HepG2 (cell line): ENCODE data around the gene CAPN7. TPM values are rescaled to one million over a fixed set of nuclear protein-coding genes. Genes with fewer than 3 reads are reported as not detected.

Source experiments
- ATAC-seq: fragments of 200-7000 bp; cut with Tn5 transposase; 3 replicates; pipeline ENCODE4 v1.9.1; 2020; ENCODE audit warnings: mild to moderate bottlenecking, moderate library complexity
- Bru-seq: library from RNA; stranded (reverse); fragments of 400-500 nt; gene quantifications from one replicate; lab custom pipeline; 2021; lab: Mats Ljungman, UMichigan
- BruChase-seq, 2 experiments: library from RNA; stranded (reverse); fragments of 400-500 nt; gene quantifications; one replicate each; lab custom pipeline; 2021; lab: Mats Ljungman, UMichigan
- BruUV-seq: library from RNA; stranded (reverse); fragments of 400-500 nt; replicated peaks from 2 replicates; lab custom pipeline; 2021; lab: Mats Ljungman, UMichigan
- CTCF ChIA-PET: fragments of 300-600 bp; formaldehyde crosslinking; extraction: SDS; loops from one replicate; lab custom pipeline; 2021; ENCODE audit warnings: low total read pairs, inconsistent platforms, low intra/inter-chr PET ratio; lab: Yijun Ruan, JAX
- POLR2A ChIA-PET: fragments of 350-600 bp; sonication (Branson Sonifier 250); formaldehyde crosslinking; loops from one replicate; lab custom pipeline; 2020; ENCODE audit warnings: antibody characterized with exemption, inconsistent platforms; lab: Yijun Ruan, JAX
- DNase-seq: peaks from one replicate; pipeline ENCODE4 v3.0.0-alpha.2; 2015; ENCODE audit warnings: low spot score
- FAIRE-seq: peaks from 3 replicates; lab custom pipeline; 2011; peaks lifted over from hg19 to GRCh38; lab: Jason Lieb, UNC
- H2AFZ ChIP-seq: one replicate; pipeline ENCODE4 v1.6.1; 2011; ENCODE audit warnings: low read length, inconsistent platforms
- H3K27ac ChIP-seq: fragments of 300-600 bp; 3 replicates; pipeline ENCODE4 v1.8.0; 2011; ENCODE audit warnings: mixed run types, mild to moderate bottlenecking, mixed read lengths, low read length, inconsistent platforms; ENCODE audit not compliant: insufficient read depth; ENCODE audit errors: extremely low read length
- H3K27me3 ChIP-seq, 2 experiments: fragments of 200-600 bp in 1 of 2; 2 replicates in 1 of 2; 3 replicates in 1 of 2; pipeline versions ENCODE4 v1.6.0 to v1.8.0; 2011; ENCODE audit warnings: low read length in 2 of 2, mild to moderate bottlenecking in 2 of 2, moderate library complexity in 2 of 2, inconsistent platforms in 1 of 2; ENCODE audit not compliant: insufficient read depth in 2 of 2, control insufficient read depth in 1 of 2
- H3K36me3 ChIP-seq, 2 experiments: fragments of 200-600 bp in 1 of 2; replicated peaks in 1 of 2; 2 replicates in 1 of 2; 3 replicates in 1 of 2; pipeline versions ENCODE4 v1.5.1 to v1.8.0; 2011; ENCODE audit warnings: low read length in 2 of 2, inconsistent platforms in 1 of 2; ENCODE audit not compliant: insufficient read depth in 2 of 2, control insufficient read depth in 1 of 2
- H3K4me1 ChIP-seq: 2 replicates; pipeline ENCODE4 v1.5.1; 2012; ENCODE audit warnings: low read length, inconsistent platforms; ENCODE audit not compliant: insufficient read depth
- H3K4me2 ChIP-seq: 2 replicates; pipeline ENCODE4 v1.6.0; 2011; ENCODE audit warnings: low read depth, low read length, inconsistent platforms
- H3K4me3 ChIP-seq, 3 experiments: fragments of 200-600 bp in 1 of 3; sonication (generic), shearing (Covaris generic) in 1 of 3; replicated peaks in 1 of 3; 2 replicates each; pipeline ENCODE4 v1.5.1; 2011 to 2016; ENCODE audit warnings: low read length in 3 of 3, inconsistent platforms in 2 of 3, low read depth in 2 of 3, mild to moderate bottlenecking in 2 of 3, control low read depth in 1 of 3, mixed read lengths in 1 of 3; ENCODE audit not compliant: insufficient read depth in 1 of 3
- H3K79me2 ChIP-seq: one replicate; pipeline ENCODE4 v1.6.1; 2011; ENCODE audit warnings: low read length, inconsistent platforms; ENCODE audit not compliant: insufficient read depth
- H3K9ac ChIP-seq: 2 replicates; pipeline ENCODE4 v1.6.0; 2011; ENCODE audit warnings: mild to moderate bottlenecking, low read depth, low read length, inconsistent platforms; ENCODE audit not compliant: insufficient read depth
- H3K9me3 ChIP-seq: 2 replicates; pipeline ENCODE4 v1.5.1; 2012; ENCODE audit warnings: mild to moderate bottlenecking, low read length
- H4K20me1 ChIP-seq: 2 replicates; pipeline ENCODE4 v1.6.0; 2011; ENCODE audit warnings: inconsistent platforms, mild to moderate bottlenecking, low read length, moderate library complexity; ENCODE audit not compliant: insufficient read depth
- BCLAF1 ChIP-seq: fragments of 450-650 bp; IDR thresholded peaks from 2 replicates; pipeline ENCODE4 v1.6.1; 2017; ENCODE audit warnings: mild to moderate bottlenecking
- DPF2 ChIP-seq: sonication (generic); formaldehyde crosslinking; IDR thresholded peaks from 2 replicates; pipeline ENCODE4 v1.4.0; 2020; ENCODE audit warnings: mild to moderate bottlenecking, low read depth, missing genetic modification reagents, borderline replicate concordance
- FOXA3 ChIP-seq: IDR thresholded peaks from 2 replicates; pipeline ENCODE4 v1.6.1; 2016; ENCODE audit warnings: missing genetic modification reagents, missing compliant biosample characterization
- MEF2D ChIP-seq: sonication (generic); formaldehyde crosslinking; IDR thresholded peaks from 2 replicates; pipeline ENCODE4 v1.5.1; 2020; ENCODE audit warnings: mild to moderate bottlenecking, missing genetic modification reagents
- SIX4 ChIP-seq: sonication (generic); formaldehyde crosslinking; IDR thresholded peaks from 2 replicates; pipeline ENCODE4 v1.4.0; 2020; ENCODE audit warnings: missing genetic modification reagents
- ZNF605 ChIP-seq: sonication (generic); formaldehyde crosslinking; IDR thresholded peaks from 2 replicates; pipeline ENCODE4 v1.8.0; 2022; ENCODE audit warnings: mild to moderate bottlenecking, missing genetic modification reagents
- ZNF740 ChIP-seq: sonication (generic); formaldehyde crosslinking; IDR thresholded peaks from 2 replicates; pipeline ENCODE4 v1.4.0; 2020; ENCODE audit warnings: missing genetic modification reagents
- ZNF841 ChIP-seq: sonication (generic); formaldehyde crosslinking; IDR thresholded peaks from 2 replicates; pipeline ENCODE4 v1.8.1; 2023; ENCODE audit warnings: missing genetic modification reagents, borderline replicate concordance
- WGBS: methylation state at CpG from one replicate; pipeline ENCODE4 v1.1.6; 2017; ENCODE audit warnings: low lambda C conversion rate; 5-methylcytosine and 5-hydroxymethylcytosine counted together
- in situ Hi-C: cut with HindIII; loops from 2 replicates; pipeline ENCODE4 v1.10.0; 2017; ENCODE audit warnings: low pct_unique_long_range_greater_than_20kb; ENCODE audit not compliant: extremely low pct_ligation_motif_present
- intact Hi-C: fragments of 100-400 bp; cut with micrococcal nuclease; formaldehyde crosslinking; loops from one replicate; pipeline ENCODE4 v1.10.0; 2022; ENCODE audit not compliant: unreplicated experiment
- long read RNA-seq, 2 experiments: library from RNA in 1 of 2; library from polyadenylated mRNA in 1 of 2; stranded (forward) in 1 of 2; unstranded in 1 of 2; transcript quantifications; one replicate each; pipeline ENCODE4 v2.0.0, GENCODE V29; 2019 to 2022
- polyA minus RNA-seq, 3 experiments: library from RNA; depleted of rRNA, polyadenylated mRNA; stranded (reverse); fragments of >200 nt; gene quantifications; 2 replicates each; pipeline ENCODE4 v1.2.3, GENCODE V29; 2011; ENCODE audit warnings: low replicate concordance in 1 of 3
- polyA plus RNA-seq, 8 experiments: library from polyadenylated mRNA; depleted of rRNA in 3 of 8; stranded (reverse) in 7 of 8; unstranded in 1 of 8; fragments of >200 nt; fragmentation: Illumina TruSeq in 4 of 8; extraction: Trizol in 4 of 8; gene quantifications; 2 replicates each; pipeline versions ENCODE4 v1.2.1 to v1.2.3, GENCODE V29; 2011 to 2016; ENCODE audit warnings: low read depth in 4 of 8, missing spikeins in 1 of 8, mixed read lengths in 1 of 8; ENCODE audit not compliant: insufficient read depth in 1 of 8
- total RNA-seq, 5 experiments: library from RNA; depleted of rRNA; stranded (reverse); fragments of >200 nt; fragmentation: Illumina TruSeq; extraction: Trizol; gene quantifications; 2 replicates each; pipeline ENCODE4 v1.2.3, GENCODE V29; 2016; ENCODE audit warnings: low read depth in 1 of 5
- TF ChIP-seq, protein P1 (sequence below): sonication (generic); formaldehyde crosslinking; IDR thresholded peaks from 2 replicates; pipeline ENCODE4 v1.4.0; 2020; ENCODE audit warnings: missing genetic modification reagents

CAPN7 gene
- 36.8 and 52.2 TPM in 2 replicates for total RNA-seq (2016; rRNA removed; fragmentation: Illumina TruSeq; extraction: Trizol)
- 12.2 and 14.2 TPM in 2 replicates for total RNA-seq (2016; cell fraction: cytosol; rRNA removed; fragmentation: Illumina TruSeq; extraction: Trizol; ENCODE audit: low read depth)
- total RNA-seq (2016; cell fraction: insoluble cytoplasmic fraction; rRNA removed; fragmentation: Illumina TruSeq; extraction: Trizol): 37.8 and 54.6 TPM in 2 replicates
- 23.6 and 27.6 TPM in 2 replicates for total RNA-seq (2016; cell fraction: membrane; rRNA removed; fragmentation: Illumina TruSeq; extraction: Trizol)
- 45.6 and 49.6 TPM in 2 replicates for total RNA-seq (2016; cell fraction: nucleus; rRNA removed; fragmentation: Illumina TruSeq; extraction: Trizol)
- 15.7 and 16.7 TPM in 2 replicates for polyA plus RNA-seq (2011; rRNA removed)
- polyA plus RNA-seq (2011; cell fraction: cytosol; rRNA removed): 9.4 and 11.4 TPM in 2 replicates
- polyA plus RNA-seq (2011; cell fraction: nucleus; rRNA removed): 36.9 and 46.1 TPM in 2 replicates
- polyA plus RNA-seq (2012): 22.7 and 25.6 TPM in 2 replicates
- polyA plus RNA-seq (2016; cell fraction: cytosol; fragmentation: Illumina TruSeq; extraction: Trizol; ENCODE audit: low read depth): 3.2 and 3.4 TPM in 2 replicates
- 35.3 and 39.5 TPM in 2 replicates for polyA plus RNA-seq (2016; cell fraction: insoluble cytoplasmic fraction; fragmentation: Illumina TruSeq; extraction: Trizol; ENCODE audit: low read depth)
- 11.5 and 11.8 TPM in 2 replicates for polyA plus RNA-seq (2016; cell fraction: membrane; fragmentation: Illumina TruSeq; extraction: Trizol; ENCODE audit: low read depth)
- 29.5 and 33.2 TPM in 2 replicates for polyA plus RNA-seq (2016; cell fraction: nucleus; fragmentation: Illumina TruSeq; extraction: Trizol; ENCODE audit: insufficient read depth, low read depth)
- polyA minus RNA-seq (2011; rRNA and poly(A)+ RNA removed; ENCODE audit: low replicate concordance): 20.1 and 20.5 TPM in 2 replicates
- 13.6 and 21.3 TPM in 2 replicates for polyA minus RNA-seq (2011; cell fraction: cytosol; rRNA and poly(A)+ RNA removed)
- 94.9 and 101 TPM in 2 replicates for polyA minus RNA-seq (2011; cell fraction: nucleus; rRNA and poly(A)+ RNA removed)
- percentile 92 among the genes with signal in this experiment for Bru-seq, nascent RNA
- percentile 91 among the genes with signal in this experiment for BruChase-seq, experiment 1, labeled RNA remaining after a 6-hour chase
- percentile 94 among the genes with signal in this experiment for BruChase-seq, experiment 2, labeled RNA remaining after a 2-hour chase
- long read RNA-seq, experiment 1, full-length matches to known transcripts: 5 of 14 reads
- long read RNA-seq, experiment 1, partial matches to known transcripts: 6 of 14 reads
- long read RNA-seq, experiment 1, other reads (novel, unspliced or antisense): 3 of 14 reads
- long read RNA-seq, experiment 2, full-length matches to known transcripts: 5 of 27 reads
- long read RNA-seq, experiment 2, partial matches to known transcripts: 6 of 27 reads
- long read RNA-seq, experiment 2, other reads (novel, unspliced or antisense): 16 of 27 reads

GRCh38 chr3:15205934-15206661 lies at the start of gene CAPN7:
Gene CAPN7 (plus strand): TSS chr3:15206246. CDS start chr3:15206496, 250 bp downstream.
- FAIRE-seq (no peak), ATAC-seq (peak; percentile 91), DNase-seq (peak; percentile 85)
- ChIA-PET POLR2A (interaction anchor here (0.8 to 2.8 kb wide), 12 partner anchors 9 to 555 kb away, joined by 3 to 13 read pairs (median 3); partner anchors contain the start of genes CCDC174 and RBSN), CTCF (no interaction called here)
- Histone ChIP-seq H3K4me1 (peaks cover 51% of the 10 kb centered on the region), H2AFZ (peak within 1 kb of the TSS; percentile 25), H3K9me3 (no peaks in the 10 kb centered on the region), H3K4me3 (peak within 1 kb of the TSS; percentile 76 to 90 (median 87)), H3K9ac (peak within 1 kb of the TSS; percentile 98), H3K27me3 (no peaks in the 10 kb centered on the region), H3K36me3 (peaks cover 3 to 7% of the 10 kb centered on the region in 2 experiments; a peak in 2 of 5 replicates), H3K4me2 (peak within 1 kb of the TSS; percentile 80), H4K20me1 (peaks cover 10% of the 10 kb centered on the region; the same call in 1 of the 2 replicates), H3K27ac (peak within 1 kb of the TSS; percentile 94), H3K79me2 (peaks cover 38% of the 10 kb centered on the region)
- intact Hi-C loops: loop anchor here (5.0 to 10.0 kb wide), 5 partner anchors 34 to 349 kb away; partner anchors contain the start of gene NR2C2
- in situ Hi-C loops: loop anchor here (10.0 kb wide), 2 partner anchors 91 to 199 kb away; no protein-coding TSS in a partner anchor
- no TSS peak for BruUV-seq
- 0% methylated on average over 26 of the region's 92 CpGs for WGBS
- TF ChIP-seq FOXA3 (CRISPR knock-in tag) (peak; percentile 56), DPF2 (CRISPR knock-in tag) (0 out of 2 replicates have a peak, but pooled peaks have one; percentile 42), ZNF841 (no peak), MEF2D (CRISPR knock-in tag) (no peak), ZNF605 (CRISPR knock-in tag) (0 out of 2 replicates have a peak, but pooled peaks have one; percentile 43), SIX4 (peak; percentile 70; the same call in 1 of the 2 replicates), BCLAF1 (no peak), ZNF740 (CRISPR knock-in tag) (0 out of 2 replicates have a peak, but pooled peaks have one; percentile 41)
- TF ChIP-seq, protein P1, sequence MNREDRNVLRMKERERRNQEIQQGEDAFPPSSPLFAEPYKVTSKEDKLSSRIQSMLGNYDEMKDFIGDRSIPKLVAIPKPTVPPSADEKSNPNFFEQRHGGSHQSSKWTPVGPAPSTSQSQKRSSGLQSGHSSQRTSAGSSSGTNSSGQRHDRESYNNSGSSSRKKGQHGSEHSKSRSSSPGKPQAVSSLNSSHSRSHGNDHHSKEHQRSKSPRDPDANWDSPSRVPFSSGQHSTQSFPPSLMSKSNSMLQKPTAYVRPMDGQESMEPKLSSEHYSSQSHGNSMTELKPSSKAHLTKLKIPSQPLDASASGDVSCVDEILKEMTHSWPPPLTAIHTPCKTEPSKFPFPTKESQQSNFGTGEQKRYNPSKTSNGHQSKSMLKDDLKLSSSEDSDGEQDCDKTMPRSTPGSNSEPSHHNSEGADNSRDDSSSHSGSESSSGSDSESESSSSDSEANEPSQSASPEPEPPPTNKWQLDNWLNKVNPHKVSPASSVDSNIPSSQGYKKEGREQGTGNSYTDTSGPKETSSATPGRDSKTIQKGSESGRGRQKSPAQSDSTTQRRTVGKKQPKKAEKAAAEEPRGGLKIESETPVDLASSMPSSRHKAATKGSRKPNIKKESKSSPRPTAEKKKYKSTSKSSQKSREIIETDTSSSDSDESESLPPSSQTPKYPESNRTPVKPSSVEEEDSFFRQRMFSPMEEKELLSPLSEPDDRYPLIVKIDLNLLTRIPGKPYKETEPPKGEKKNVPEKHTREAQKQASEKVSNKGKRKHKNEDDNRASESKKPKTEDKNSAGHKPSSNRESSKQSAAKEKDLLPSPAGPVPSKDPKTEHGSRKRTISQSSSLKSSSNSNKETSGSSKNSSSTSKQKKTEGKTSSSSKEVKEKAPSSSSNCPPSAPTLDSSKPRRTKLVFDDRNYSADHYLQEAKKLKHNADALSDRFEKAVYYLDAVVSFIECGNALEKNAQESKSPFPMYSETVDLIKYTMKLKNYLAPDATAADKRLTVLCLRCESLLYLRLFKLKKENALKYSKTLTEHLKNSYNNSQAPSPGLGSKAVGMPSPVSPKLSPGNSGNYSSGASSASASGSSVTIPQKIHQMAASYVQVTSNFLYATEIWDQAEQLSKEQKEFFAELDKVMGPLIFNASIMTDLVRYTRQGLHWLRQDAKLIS: no peak
